HT1080 (cell line): ENCODE results near the gene IL18R1. TPM values are rescaled to one million over a fixed set of nuclear protein-coding genes. Genes with fewer than 3 reads are reported as not detected.

Experiments
- DNase-seq: peaks from one replicate; pipeline ENCODE4 v3.0.0-alpha.2; 2015; ENCODE audit warnings: low read depth
- total RNA-seq: library from RNA; depleted of rRNA; stranded (reverse); fragments of >200 nt; shearing (Covaris generic); gene quantifications from 2 replicates; pipeline ENCODE4 v1.2.3, GENCODE V29; 2014

Gene IL18R1
- total RNA-seq, 1 experiment from 2014 or later, result 0.51 TPM

- DNase-seq, result no peak
Observed at GRCh38 chr2:102344397-102344796, 11.2 kb upstream of the IL18R1 start.

DNA sequence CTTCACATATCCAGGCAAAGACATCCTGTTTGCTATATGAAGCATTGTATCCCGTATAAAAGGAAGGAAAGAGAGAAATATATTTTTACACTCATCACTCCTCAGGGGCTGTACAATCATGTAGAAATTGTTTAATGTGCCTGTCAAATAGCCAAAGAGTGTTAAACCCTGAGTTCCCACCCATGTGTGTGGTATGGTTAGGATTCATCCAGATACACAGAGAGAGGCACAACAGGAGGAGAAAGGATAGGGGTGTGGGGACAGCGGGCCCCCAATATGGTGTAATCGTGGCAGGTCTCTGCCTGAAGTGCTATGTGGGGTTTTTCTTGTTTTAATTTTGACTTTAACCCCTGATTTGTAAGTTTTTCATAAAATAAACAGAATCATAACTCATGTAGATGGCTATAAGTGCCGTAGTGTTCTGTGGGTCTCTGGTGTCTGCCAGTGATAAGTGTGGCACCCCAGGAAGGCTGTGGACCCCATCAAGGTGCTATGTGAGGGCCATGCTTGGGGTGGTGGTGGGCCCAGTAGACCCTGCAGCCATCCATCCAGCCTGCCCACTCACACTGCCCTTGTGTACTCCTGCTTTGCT, 10.2 kb upstream of the IL18R1 start:
- no peak for DNase-seq

- no peak for DNase-seq
Observed at GRCh38 chr2:102346381-102347130, 9.0 kb upstream of the IL18R1 start.

DNA sequence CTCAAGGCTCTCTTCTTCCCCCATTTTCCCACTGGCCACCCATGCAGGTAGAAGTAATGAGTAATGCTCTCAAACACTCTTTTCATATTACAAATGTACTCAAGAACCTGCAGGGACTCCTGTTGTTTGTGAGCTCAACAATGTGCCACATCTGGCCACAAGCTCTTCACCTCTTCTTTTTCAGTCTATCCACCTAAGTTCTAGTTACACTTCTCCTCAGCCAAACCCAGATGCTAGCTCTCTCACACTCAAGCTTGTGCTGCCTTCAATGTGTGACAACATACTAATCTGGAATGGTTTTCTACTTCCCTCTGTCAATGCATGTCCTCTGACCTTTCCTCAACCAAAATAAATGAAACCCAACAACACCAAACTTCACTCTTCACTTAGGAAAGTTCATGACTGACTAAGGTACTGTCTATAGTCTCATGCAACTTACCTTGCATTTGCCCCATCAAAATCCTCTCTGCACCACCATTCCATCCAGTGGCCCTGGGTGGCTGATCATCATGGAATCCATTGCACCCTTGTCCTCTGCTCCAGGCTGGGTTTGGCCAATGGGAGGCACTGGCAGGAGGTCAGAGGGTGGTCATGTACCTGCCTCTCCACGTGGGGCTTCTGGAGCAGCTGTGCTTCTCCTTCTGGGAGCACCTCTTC, 5.3 kb upstream of the IL18R1 start:
- DNase-seq, result no peak

DNA sequence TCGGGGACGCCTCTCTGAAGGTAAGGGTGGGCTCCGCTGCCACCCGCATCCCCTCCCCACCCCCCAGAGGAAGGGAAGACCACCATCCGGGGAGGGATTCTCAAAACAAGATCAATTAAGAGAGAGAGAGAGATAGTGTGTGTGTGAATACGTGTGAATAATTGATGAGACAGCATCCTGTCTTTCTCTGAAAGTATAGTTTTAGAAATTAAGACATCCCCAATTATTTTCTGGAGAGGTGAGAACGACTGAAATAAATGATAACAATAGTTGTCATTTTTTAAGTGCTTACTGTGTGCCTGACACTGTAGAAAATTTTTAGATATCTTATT, 751 bp downstream of the IL18R1 start:
- no peak for DNase-seq

DNA sequence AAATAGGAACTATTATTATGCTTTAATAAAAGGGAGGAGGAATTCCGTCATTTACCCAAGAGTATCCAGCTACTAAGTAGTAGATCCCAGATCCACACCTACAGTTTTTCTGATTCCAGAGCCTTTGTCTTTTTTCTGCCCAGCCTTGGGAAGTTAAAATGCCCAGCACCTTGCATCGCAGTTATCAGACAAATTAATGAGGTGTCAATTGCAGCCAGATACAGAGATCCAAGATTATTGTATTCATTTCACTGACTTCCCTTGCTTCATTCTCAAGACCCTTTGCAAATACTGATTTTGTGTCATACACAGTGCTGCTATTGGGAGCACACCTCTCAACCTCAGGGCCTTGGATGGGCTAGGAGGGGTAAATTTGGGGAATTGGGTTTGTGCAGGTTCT, 1.1 kb downstream of the IL18R1 start:
- no peak for DNase-seq

DNA sequence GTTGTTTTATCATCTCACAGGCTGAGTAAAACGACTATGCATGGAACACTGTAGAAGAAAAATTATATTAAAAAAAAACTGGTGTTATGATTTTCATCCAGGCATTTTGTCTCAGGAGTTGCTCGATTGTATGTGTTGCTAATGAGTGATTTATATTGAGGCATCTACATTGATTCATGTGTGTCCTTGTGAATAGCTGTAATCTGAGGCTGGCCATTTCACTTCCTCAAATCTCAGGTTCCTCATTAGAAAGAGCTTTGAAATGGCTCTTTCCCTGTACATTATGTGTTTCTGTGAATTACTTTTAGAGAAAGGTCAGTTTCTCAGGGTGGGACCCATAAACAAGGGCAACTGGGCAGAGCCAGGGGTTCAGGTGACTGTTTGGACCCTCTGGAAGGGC, 2.3 kb downstream of the IL18R1 start:
- no peak for DNase-seq

GRCh38 chr2:102358496-102358895, 2.9 kb downstream of the IL18R1 start:
- DNase-seq, result no peak

- no peak for DNase-seq
Observed at GRCh38 chr2:102359527-102359926, 3.9 kb downstream of the IL18R1 start.

DNA sequence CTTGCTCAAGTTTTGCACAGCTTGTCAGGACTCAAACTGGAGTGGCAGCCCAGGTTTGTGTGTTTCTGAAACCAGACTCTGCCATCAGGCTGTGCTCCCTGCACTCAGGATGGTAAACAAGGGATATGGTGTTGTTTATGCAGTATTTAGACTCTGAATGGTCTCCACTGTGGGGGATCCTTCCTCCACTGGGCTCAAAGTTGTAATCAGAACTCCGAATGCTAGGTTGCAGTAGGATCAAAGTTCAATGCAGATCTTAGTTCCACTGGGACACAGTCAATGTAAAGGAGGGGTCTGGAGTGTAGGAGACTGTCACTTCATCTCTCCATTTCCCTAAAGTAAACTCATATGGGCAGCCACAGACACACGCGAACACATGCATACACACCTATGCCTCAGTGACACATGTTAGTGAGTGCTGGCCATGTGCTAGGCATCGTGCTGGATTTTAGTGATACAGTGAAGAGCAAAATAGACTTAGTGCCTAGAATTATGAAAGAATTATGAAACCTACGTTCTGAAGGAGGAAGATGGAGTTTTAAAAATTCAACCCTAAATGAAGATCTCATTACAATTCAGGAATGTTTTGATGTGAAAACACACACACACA, 6.1 kb downstream of the IL18R1 start:
- no peak for DNase-seq

DNA sequence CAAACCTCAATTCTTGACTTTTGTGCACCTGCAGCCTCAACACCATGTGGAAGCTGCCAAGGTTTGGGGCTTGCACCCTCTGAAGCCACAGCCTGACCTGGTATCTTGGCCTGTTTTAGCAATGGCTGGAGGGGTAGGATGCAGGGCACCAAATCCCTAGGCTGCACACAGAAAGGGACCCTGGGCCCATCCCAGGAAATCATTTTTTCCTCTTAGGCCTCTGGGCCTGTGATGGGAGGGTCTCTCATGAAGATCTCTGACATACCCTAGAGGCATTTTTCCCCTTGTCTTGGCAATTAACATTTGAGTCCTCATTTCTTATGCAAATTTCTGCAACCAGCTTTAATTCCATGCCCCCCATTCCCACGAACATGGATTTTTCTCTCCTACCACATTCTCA, 10.2 kb downstream of the IL18R1 start:
- no peak for DNase-seq

DNA sequence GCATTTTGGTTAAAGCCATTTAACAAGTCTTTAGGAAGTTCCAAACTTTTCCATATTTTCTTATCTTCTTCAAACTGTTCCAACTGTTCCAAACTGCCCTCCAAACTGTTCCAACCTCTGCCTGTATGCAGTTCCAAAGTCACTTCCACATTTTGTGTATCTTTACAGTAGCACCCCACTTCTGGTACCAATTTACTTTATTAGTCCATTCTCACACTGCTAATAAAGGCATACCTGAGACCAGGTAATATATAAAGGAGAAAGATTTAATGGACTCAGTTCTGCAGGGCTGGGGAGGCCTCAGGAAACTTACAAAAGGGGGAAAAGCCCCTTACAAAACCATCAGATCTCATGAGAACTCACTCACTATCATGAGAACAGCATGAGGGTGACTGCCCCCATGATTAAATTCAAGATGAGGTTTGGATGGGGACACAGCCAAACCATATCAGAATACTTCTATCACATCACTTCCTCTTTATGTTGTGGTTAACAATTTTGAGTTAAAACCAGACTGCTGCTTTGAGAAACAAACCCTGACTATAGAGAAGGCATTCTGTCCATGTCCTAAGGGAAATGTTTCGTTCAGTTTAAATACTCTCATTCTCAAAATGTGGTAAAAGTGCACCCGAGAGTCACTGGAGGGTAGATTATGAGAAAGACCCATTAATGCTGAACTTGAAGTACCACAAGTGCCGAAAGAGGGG, 11.0 kb downstream of the IL18R1 start:
- DNase-seq, result no peak

GRCh38 chr2:102367331-102367971, 11.9 kb downstream of the IL18R1 start:
- DNase-seq, result no peak

DNA sequence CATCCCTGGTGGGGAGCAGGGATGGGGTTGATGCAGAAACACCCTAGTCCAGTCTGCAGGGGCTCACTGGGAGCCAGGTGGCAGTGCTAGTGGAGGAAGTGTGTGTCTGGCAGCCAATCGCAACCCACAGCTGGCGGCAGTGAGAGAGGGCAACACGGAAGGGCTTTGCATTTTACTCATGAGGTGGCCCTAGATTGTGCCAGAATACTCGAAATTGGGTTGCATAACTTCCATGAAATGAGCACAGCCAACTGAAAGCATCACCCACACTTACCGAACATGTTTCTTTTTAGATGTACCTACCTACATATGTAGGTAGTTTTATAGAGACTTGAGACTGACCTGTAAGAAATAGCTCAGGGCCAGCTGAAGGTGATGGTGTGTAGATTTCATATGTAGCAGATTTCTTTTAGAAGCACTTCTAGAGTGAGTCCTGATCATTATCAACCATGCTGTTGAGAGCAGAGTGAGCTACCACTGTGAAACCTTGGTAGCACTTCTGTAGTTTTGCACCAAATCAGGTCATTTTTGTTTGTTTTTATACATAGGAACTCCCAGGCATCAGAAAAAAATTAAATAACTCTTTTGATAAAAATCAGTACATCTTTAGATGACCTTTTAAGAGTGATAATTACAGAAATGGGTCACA, 13.0 kb downstream of the IL18R1 start:
- DNase-seq, result no peak

GRCh38 chr2:102369866-102370265, 14.3 kb downstream of the IL18R1 start:
- no peak for DNase-seq

GRCh38 chr2:102376052-102376591, 20.5 kb downstream of the IL18R1 start:
- DNase-seq, result no peak

GRCh38 chr2:102383722-102384121, 28.1 kb downstream of the IL18R1 start:
- no peak for DNase-seq

DNA sequence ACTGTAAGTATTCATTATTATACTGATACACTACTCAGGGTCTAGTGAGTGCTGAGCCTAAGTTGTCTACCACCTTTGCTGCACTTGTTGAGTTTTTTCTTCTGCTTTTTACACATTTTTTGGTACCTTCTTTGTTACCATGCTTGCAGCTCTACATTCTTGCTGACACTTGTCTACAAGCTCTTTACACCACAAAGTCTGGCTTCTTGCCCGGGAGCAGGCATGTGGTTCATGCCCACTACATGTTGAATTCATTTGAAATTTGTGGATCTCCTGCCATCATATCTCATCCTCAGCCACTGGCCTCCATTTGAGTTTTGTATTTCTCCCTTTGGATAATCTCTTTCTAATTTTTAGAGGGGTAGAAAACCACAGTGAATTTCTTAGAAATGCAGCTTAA, 29.9 kb downstream of the IL18R1 start:
- no peak for DNase-seq

DNA sequence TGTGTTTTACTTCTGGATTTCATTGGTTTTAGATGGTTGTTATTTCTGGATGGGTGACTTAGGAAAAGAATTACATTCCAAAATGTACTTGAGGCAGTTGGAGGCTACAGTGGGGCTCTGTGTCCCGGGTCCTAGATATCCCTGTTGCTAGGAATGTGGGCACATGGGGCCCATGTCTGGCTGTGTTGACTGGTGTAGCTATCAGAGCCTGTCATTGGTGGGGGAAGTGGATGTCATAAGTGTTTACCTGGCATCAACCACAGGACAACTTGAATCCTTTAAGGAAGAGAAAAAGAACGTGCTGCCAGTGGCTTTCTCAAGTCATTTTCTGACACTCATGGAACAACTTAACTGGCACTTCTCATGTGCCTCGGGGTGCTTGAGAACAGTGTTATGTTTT, 30.4 kb downstream of the IL18R1 start:
- DNase-seq, result no peak

DNA sequence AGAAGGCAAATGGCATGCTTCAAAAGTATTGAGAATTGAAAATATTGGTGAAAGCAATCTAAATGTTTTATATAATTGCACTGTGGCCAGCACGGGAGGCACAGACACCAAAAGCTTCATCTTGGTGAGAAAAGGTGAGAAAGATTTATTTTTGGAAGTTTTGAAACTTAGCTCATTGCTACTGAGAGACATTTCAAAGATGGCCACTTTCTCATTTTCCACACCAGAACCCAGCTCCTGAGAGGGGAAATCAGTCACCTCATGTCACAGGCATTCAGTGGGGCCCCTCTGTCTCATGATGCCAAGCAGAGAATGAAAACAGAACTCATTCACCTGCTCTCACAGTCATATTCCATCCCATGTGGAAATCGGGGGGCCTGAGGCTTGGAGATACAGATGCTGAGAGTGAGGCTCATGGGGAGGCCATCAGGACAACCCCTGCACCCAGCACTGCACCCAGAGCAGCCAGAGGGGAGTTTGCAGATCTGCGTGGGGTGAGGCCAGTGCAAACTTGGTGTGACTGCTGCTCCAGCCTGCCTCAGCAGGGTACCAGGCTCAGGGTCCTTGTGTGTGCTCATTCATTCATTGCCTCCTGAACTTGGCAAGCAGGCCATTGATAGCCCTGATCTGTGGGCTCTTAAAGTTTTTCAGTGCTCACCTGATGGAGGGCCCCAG, 31.4 kb downstream of the IL18R1 start:
- DNase-seq, result no peak
